ENCODE data around the gene RABGAP1L. TPM values are rescaled to one million over a fixed set of nuclear protein-coding genes. Genes with fewer than 3 reads are reported as not detected.

RABGAP1L gene
- total RNA-seq, 1 experiment from 2014 or later, result 29.3 TPM

GRCh38 chr1:174219606-174220370 lies 60.5 kb downstream of the RABGAP1L start:
- no peak for TF ChIP-seq CEBPB (IDR thresholded peaks at IDR 0.05; ENCODE audit: low read depth)
- TF ChIP-seq POLR2A (IDR thresholded peaks at IDR 0.05; ENCODE audit: borderline replicate concordance, extremely low read depth, insufficient read depth, insufficient read length), result no peak
- Histone ChIP-seq H3K9me2 (ENCODE audit: insufficient read depth) (no peaks in the 10 kb centered on the region), H3K4me1 (ENCODE audit: control insufficient read depth in 1 of 2, insufficient read depth in 2 of 2, low read length in 2 of 2) (peaks cover 0 to 6% of the 10 kb centered on the region in 2 experiments; a peak in 1 of 4 replicates), H3K79me2 (ENCODE audit: insufficient read depth, low read length) (peaks cover 13% of the 10 kb centered on the region; the same call in 1 of the 2 replicates), H3K27me3 (ENCODE audit: insufficient read depth, low read length) (no peaks in the 10 kb centered on the region), H3K4me3 (replicated peaks in 1 of 2; ENCODE audit: low read depth in 1 of 2, low read length in 2 of 2) (no peak overlapping the region), H3K27ac (ENCODE audit: low read depth, low read length) (no peak overlapping the region), H3K4me2 (ENCODE audit: low read length) (no peak overlapping the region), H2AFZ (ENCODE audit: low read depth, low read length, poor library complexity, severe bottlenecking) (no peak overlapping the region), H3K9ac (ENCODE audit: low read length) (no peak overlapping the region), H4K20me1 (ENCODE audit: insufficient read depth) (peaks cover 5% of the 10 kb centered on the region), H3K9me3 (ENCODE audit: control insufficient read depth in 1 of 2, insufficient read depth in 1 of 2, low read depth in 1 of 2, low read length in 2 of 2) (no peaks in the 10 kb centered on the region), H3K36me3 (ENCODE audit: control insufficient read depth in 1 of 2, insufficient read depth in 2 of 2, low read length in 2 of 2) (peaks cover 0 to 5% of the 10 kb centered on the region in 2 experiments; a peak in 2 of 4 replicates)
- BruUV-seq (replicated peaks), result TSS peak; percentile 30
- intact Hi-C loops (cut with micrococcal nuclease), result loop anchor here (5.0 to 10.0 kb wide), 3 partner anchors 127 to 1475 kb away; partner anchors contain the start of genes GAS5 and ZBTB37
- ATAC-seq (no peak), DNase-seq (ENCODE audit: low read depth, low spot score) (no peak)
- ChIA-PET POLR2A (no interaction called here), RAD21 (ENCODE audit: low non-redundant PET in 1 of 2, low total read pairs in 2 of 2, uncharacterized antibody in 2 of 2, unreplicated experiment in 2 of 2) (interaction anchor here in 1 of 2 experiments (0.5 kb wide), 1 partner anchor 1015 kb away, joined by 3 read pairs; no protein-coding TSS in a partner anchor), CTCF (no interaction called here)

GRCh38 chr1:174221681-174222080 lies 62.4 kb downstream of the RABGAP1L start:
- ChIA-PET CTCF (no interaction called here), POLR2A (no interaction called here), RAD21 (ENCODE audit: low non-redundant PET in 1 of 2, low total read pairs in 2 of 2, uncharacterized antibody in 2 of 2, unreplicated experiment in 2 of 2) (no interaction called here)
- Histone ChIP-seq H3K4me3 (replicated peaks in 1 of 2; ENCODE audit: low read depth in 1 of 2, low read length in 2 of 2) (no peak overlapping the region), H3K27me3 (ENCODE audit: insufficient read depth, low read length) (no peaks in the 10 kb centered on the region), H2AFZ (ENCODE audit: low read depth, low read length, poor library complexity, severe bottlenecking) (no peak overlapping the region), H3K9ac (ENCODE audit: low read length) (no peak overlapping the region), H4K20me1 (ENCODE audit: insufficient read depth) (peaks cover 5% of the 10 kb centered on the region), H3K4me2 (ENCODE audit: low read length) (no peak overlapping the region), H3K27ac (ENCODE audit: low read depth, low read length) (no peak overlapping the region), H3K4me1 (ENCODE audit: control insufficient read depth in 1 of 2, insufficient read depth in 2 of 2, low read length in 2 of 2) (peaks cover 0 to 6% of the 10 kb centered on the region in 2 experiments; a peak in 1 of 4 replicates), H3K36me3 (ENCODE audit: control insufficient read depth in 1 of 2, insufficient read depth in 2 of 2, low read length in 2 of 2) (peaks cover 0 to 5% of the 10 kb centered on the region in 2 experiments; a peak in 2 of 4 replicates), H3K9me2 (ENCODE audit: insufficient read depth) (no peaks in the 10 kb centered on the region), H3K9me3 (ENCODE audit: control insufficient read depth in 1 of 2, insufficient read depth in 1 of 2, low read depth in 1 of 2, low read length in 2 of 2) (no peaks in the 10 kb centered on the region), H3K79me2 (ENCODE audit: insufficient read depth, low read length) (peaks cover 13% of the 10 kb centered on the region; the same call in 1 of the 2 replicates)
- DNase-seq (ENCODE audit: low read depth, low spot score), result no peak
- no TSS peak for BruUV-seq (replicated peaks)
- TF ChIP-seq POLR2A (IDR thresholded peaks at IDR 0.05; ENCODE audit: borderline replicate concordance, extremely low read depth, insufficient read depth, insufficient read length) (no peak), ZFX (IDR thresholded peaks at IDR 0.05) (no peak), EGR1 (IDR thresholded peaks at IDR 0.05; ENCODE audit: low read depth) (no peak), EZH2phosphoT487 (IDR thresholded peaks at IDR 0.05; ENCODE audit: borderline replicate concordance) (no peak), RAD21 (IDR thresholded peaks at IDR 0.05; ENCODE audit: low read depth) (no peak)
- ATAC-seq, result no peak
- intact Hi-C loops (cut with micrococcal nuclease), result no loop called here

Data from HCT116 (cell line).